Central memory CD8-positive, alpha-beta T cell (primary cell): ENCODE measurements around the gene ERC2.

Experiments
- ATAC-seq: fragments of 150-1000 bp; cut with Tn5 transposase; replicated peaks from 2 replicates; pipeline ENCODE4 v1.10.0; 2022; ENCODE audit warnings: mild to moderate bottlenecking, moderate FRiP score, moderate number of reproducible peaks; ENCODE audit not compliant: poor library complexity, severe bottlenecking; ENCODE audit errors: extremely low read depth
- DNase-seq, 2 donors: peaks; one replicate each; pipeline ENCODE4 v3.0.0; 2021; ENCODE audit warnings: low spot score in 2 of 2
- H3K27ac Mint-ChIP-seq: one replicate; pipeline ENCODE4 v1.8.0; 2022; ENCODE audit warnings: low read depth, mild to moderate bottlenecking, moderate library complexity, mixed read lengths
- H3K27me3 Mint-ChIP-seq: one replicate; pipeline ENCODE4 v1.8.0; 2022; ENCODE audit warnings: mixed read lengths
- H3K36me3 Mint-ChIP-seq: one replicate; pipeline ENCODE4 v1.8.0; 2022; ENCODE audit warnings: mild to moderate bottlenecking, moderate library complexity, mixed read lengths; ENCODE audit not compliant: insufficient read depth
- H3K4me1 Mint-ChIP-seq: one replicate; pipeline ENCODE4 v1.8.0; 2022; ENCODE audit warnings: mixed read lengths
- H3K4me3 Mint-ChIP-seq: one replicate; pipeline ENCODE4 v1.8.0; 2022; ENCODE audit warnings: mild to moderate bottlenecking, moderate library complexity, mixed read lengths
- H3K9me3 Mint-ChIP-seq: one replicate; pipeline ENCODE4 v1.8.0; 2022; ENCODE audit warnings: mixed read lengths

The ERC2 gene

GRCh38 chr3:55719508-55719907 is 748.8 kb downstream of the ERC2 start:
- H3K27me3 Mint-ChIP-seq = no peaks in the 10 kb centered on the region
- ATAC-seq = no peak
- H3K9me3 Mint-ChIP-seq = peaks cover 6% of the 10 kb centered on the region
- no peak for DNase-seq
- H3K4me1 Mint-ChIP-seq = no peaks in the 10 kb centered on the region
- no peak overlapping the region for H3K27ac Mint-ChIP-seq
- no peaks in the 10 kb centered on the region for H3K36me3 Mint-ChIP-seq
- H3K4me3 Mint-ChIP-seq = no peak overlapping the region

GRCh38 chr3:55719006-55719405 is 749.3 kb downstream of the ERC2 start:
- H3K27ac Mint-ChIP-seq = no peak overlapping the region
- H3K36me3 Mint-ChIP-seq = no peaks in the 10 kb centered on the region
- H3K27me3 Mint-ChIP-seq = no peaks in the 10 kb centered on the region
- no peaks in the 10 kb centered on the region for H3K4me1 Mint-ChIP-seq
- no peak overlapping the region for H3K4me3 Mint-ChIP-seq
- DNase-seq (no peak), ATAC-seq (no peak)
- peaks cover 6% of the 10 kb centered on the region for H3K9me3 Mint-ChIP-seq

DNA sequence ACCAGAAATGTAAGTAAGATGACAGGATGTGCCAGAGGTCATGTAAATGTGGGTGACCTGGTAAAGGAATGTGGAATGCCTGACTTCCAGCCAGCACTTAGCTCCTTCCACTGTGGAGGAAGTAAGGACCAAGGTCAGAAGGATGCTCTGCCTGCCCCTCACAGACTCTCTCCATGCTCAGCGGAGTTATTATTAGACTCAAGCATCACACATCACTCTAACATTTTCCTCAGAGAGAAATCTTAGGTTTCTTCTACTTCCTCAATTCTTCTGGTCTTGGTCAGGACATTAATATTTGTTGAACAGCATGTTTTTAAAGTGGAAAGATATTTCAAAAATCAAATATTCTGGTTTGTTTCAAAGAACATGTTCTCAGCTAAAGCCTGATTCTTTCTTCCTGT is 749.7 kb downstream of the ERC2 start:
- no peak overlapping the region for H3K27ac Mint-ChIP-seq
- no peak for ATAC-seq
- DNase-seq = no peak
- no peak overlapping the region for H3K4me3 Mint-ChIP-seq
- no peaks in the 10 kb centered on the region for H3K36me3 Mint-ChIP-seq
- no peaks in the 10 kb centered on the region for H3K27me3 Mint-ChIP-seq
- peaks cover under 1% of the 10 kb centered on the region for H3K9me3 Mint-ChIP-seq
- no peaks in the 10 kb centered on the region for H3K4me1 Mint-ChIP-seq

DNA sequence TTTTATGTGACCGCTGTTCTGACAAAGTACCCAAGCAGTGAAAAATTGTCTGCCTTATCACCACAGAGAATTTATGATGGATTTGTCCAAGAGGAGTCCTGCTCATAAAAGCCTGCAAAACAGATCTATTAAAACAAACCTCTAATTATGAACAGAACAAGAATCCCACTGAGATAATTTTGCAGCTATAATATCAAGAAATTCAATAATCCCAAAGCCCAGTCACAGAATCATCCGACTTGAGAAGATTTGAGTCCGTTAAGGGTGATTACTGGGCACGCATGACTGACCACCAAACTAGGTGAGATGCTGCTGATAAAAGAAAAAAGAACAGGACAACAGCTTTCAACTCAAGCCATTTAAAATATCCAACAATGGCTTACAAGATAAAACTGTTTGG is 750.2 kb downstream of the ERC2 start:
- no peak overlapping the region for H3K4me3 Mint-ChIP-seq
- no peak for ATAC-seq
- H3K4me1 Mint-ChIP-seq = no peaks in the 10 kb centered on the region
- H3K9me3 Mint-ChIP-seq = no peaks in the 10 kb centered on the region
- no peak for DNase-seq
- H3K27ac Mint-ChIP-seq = no peak overlapping the region
- H3K36me3 Mint-ChIP-seq = no peaks in the 10 kb centered on the region
- no peaks in the 10 kb centered on the region for H3K27me3 Mint-ChIP-seq

GRCh38 chr3:55717481-55717880 is 750.8 kb downstream of the ERC2 start:
- H3K27me3 Mint-ChIP-seq = no peaks in the 10 kb centered on the region

GRCh38 chr3:55716611-55717225 is 751.5 kb downstream of the ERC2 start:
- Mint-ChIP-seq H3K27me3 (no peaks in the 10 kb centered on the region), H3K4me3 (no peak overlapping the region), H3K36me3 (no peaks in the 10 kb centered on the region), H3K27ac (no peak overlapping the region), H3K9me3 (no peaks in the 10 kb centered on the region), H3K4me1 (no peaks in the 10 kb centered on the region)
- DNase-seq (no peak), ATAC-seq (no peak)

More at GRCh38 chr3:55717481-55717880, 750.8 kb downstream of the ERC2 start:
- Mint-ChIP-seq H3K4me1 (no peaks in the 10 kb centered on the region), H3K9me3 (no peaks in the 10 kb centered on the region), H3K27ac (no peak overlapping the region), H3K36me3 (no peaks in the 10 kb centered on the region), H3K4me3 (no peak overlapping the region)
- no peak for DNase-seq
- no peak for ATAC-seq

- Mint-ChIP-seq H3K36me3 (no peaks in the 10 kb centered on the region), H3K4me3 (no peak overlapping the region), H3K27ac (no peak overlapping the region), H3K9me3 (no peaks in the 10 kb centered on the region), H3K4me1 (no peaks in the 10 kb centered on the region), H3K27me3 (no peaks in the 10 kb centered on the region)
- no peak for DNase-seq
- ATAC-seq = no peak
Observed at GRCh38 chr3:55716044-55716443, 752.2 kb downstream of the ERC2 start.

GRCh38 chr3:55714057-55714456 is 754.2 kb downstream of the ERC2 start:
- H3K36me3 Mint-ChIP-seq = no peaks in the 10 kb centered on the region
- no peak overlapping the region for H3K27ac Mint-ChIP-seq
- no peaks in the 10 kb centered on the region for H3K4me1 Mint-ChIP-seq
- no peaks in the 10 kb centered on the region for H3K27me3 Mint-ChIP-seq
- no peak overlapping the region for H3K4me3 Mint-ChIP-seq
- DNase-seq (no peak), ATAC-seq (no peak)
- peaks cover 5% of the 10 kb centered on the region for H3K9me3 Mint-ChIP-seq

- no peaks in the 10 kb centered on the region for H3K4me1 Mint-ChIP-seq
- no peak for ATAC-seq
- H3K9me3 Mint-ChIP-seq = peaks cover 5% of the 10 kb centered on the region
- H3K27me3 Mint-ChIP-seq = no peaks in the 10 kb centered on the region
- H3K36me3 Mint-ChIP-seq = no peaks in the 10 kb centered on the region
- no peak overlapping the region for H3K27ac Mint-ChIP-seq
- no peak overlapping the region for H3K4me3 Mint-ChIP-seq
- no peak for DNase-seq
Observed at GRCh38 chr3:55711646-55712045, 756.6 kb downstream of the ERC2 start.

DNA sequence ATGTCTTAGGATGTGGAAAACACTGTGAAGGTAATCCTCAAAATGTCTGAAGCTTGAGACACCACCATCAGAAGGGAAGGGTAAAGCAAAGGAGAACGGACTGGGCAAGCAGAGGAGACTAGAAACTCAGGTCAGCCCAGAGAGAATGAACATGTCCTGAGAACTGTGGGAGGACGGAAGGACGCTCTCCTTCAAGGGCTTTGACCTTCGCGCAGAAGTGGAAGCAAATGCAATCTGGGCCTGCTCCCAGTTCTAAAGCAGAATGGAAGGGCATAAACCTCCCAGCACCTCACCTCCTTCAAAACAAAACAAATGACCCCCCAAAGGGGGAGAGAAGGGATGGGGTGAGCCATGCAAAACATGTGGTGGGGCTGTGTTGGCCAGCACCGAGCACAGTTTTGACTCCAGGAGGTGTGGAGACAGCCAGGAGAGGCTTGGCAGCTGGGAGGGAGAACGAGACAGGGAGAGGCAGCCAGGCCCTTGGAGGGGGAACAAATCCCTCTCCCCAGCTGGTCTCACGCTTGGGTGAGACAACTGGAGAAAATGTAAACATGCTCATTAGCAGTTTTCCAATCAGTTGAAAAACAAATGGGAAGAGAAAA is 758.8 kb downstream of the ERC2 start:
- ATAC-seq (no peak), DNase-seq (no peak)
- no peaks in the 10 kb centered on the region for H3K27me3 Mint-ChIP-seq
- peaks cover 10% of the 10 kb centered on the region for H3K9me3 Mint-ChIP-seq
- no peak overlapping the region for H3K27ac Mint-ChIP-seq
- H3K4me1 Mint-ChIP-seq = no peaks in the 10 kb centered on the region
- no peak overlapping the region for H3K4me3 Mint-ChIP-seq
- H3K36me3 Mint-ChIP-seq = peaks cover 2% of the 10 kb centered on the region

- Mint-ChIP-seq H3K27me3 (no peaks in the 10 kb centered on the region), H3K4me3 (no peak overlapping the region), H3K27ac (no peak overlapping the region), H3K36me3 (peaks cover 2% of the 10 kb centered on the region), H3K4me1 (no peaks in the 10 kb centered on the region), H3K9me3 (peaks cover 10% of the 10 kb centered on the region)
- ATAC-seq (no peak), DNase-seq (no peak)
Observed at GRCh38 chr3:55708921-55709320, 759.3 kb downstream of the ERC2 start.

- Mint-ChIP-seq H3K4me3 (no peak overlapping the region), H3K36me3 (peaks cover 2% of the 10 kb centered on the region)
- ATAC-seq = no peak
Observed at GRCh38 chr3:55708242-55708641, 760.0 kb downstream of the ERC2 start.

DNA sequence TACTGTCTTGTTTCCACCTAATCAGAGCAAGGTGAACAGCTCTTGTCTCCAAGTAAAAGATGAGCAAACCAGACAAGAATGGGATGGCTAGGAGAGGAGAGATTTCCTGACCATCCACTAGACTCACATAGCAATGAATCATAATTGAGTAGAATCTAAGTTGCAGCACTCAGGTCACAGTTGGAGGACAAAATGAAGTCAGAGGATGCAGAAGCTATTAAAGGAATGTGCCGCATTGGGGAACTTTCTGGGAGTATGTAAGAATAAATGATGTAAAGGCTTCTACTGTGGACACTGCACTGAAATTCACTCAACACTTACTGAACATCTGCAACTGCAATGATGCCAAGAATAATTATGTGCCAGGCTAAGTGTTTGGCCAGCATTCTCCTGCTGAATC is 763.7 kb downstream of the ERC2 start:
- Mint-ChIP-seq H3K36me3 (peaks cover 2% of the 10 kb centered on the region), H3K4me1 (no peaks in the 10 kb centered on the region), H3K27ac (no peak overlapping the region), H3K9me3 (peaks cover 18% of the 10 kb centered on the region), H3K27me3 (no peaks in the 10 kb centered on the region), H3K4me3 (no peak overlapping the region)
- no peak for ATAC-seq
- DNase-seq = no peak

More at GRCh38 chr3:55708242-55708641, 760.0 kb downstream of the ERC2 start:
- Mint-ChIP-seq H3K4me1 (no peaks in the 10 kb centered on the region), H3K9me3 (peaks cover 15% of the 10 kb centered on the region), H3K27me3 (no peaks in the 10 kb centered on the region), H3K27ac (no peak overlapping the region)
- no peak for DNase-seq
